ENCODE measurements around the gene ALOX5AP. TPM values are rescaled to one million over a fixed set of nuclear protein-coding genes. Genes with fewer than 3 reads are reported as not detected.
A peak's percentile ranks its signal among the peaks of the same experiment; 100 is the strongest.

Gene ALOX5AP
- total RNA-seq, 1 donor from 2014 or later = 5.7 TPM

- Histone ChIP-seq H3K36me3 (no peaks in the 10 kb centered on the region), H3K4me3 (no peak overlapping the region), H3K9me3 (no peaks in the 10 kb centered on the region), H3K4me1 (peaks cover 0 to 20% of the 10 kb centered on the region in 2 donors), H3K27ac (no peak overlapping the region), H3K27me3 (no peaks in the 10 kb centered on the region)
- intact Hi-C loops (cut with DNase I) = loop anchor here (10.0 kb wide), 1 partner anchor 1205 kb away; the partner anchor contains the start of gene SLC7A1
- TF ChIP-seq, protein P1, sequence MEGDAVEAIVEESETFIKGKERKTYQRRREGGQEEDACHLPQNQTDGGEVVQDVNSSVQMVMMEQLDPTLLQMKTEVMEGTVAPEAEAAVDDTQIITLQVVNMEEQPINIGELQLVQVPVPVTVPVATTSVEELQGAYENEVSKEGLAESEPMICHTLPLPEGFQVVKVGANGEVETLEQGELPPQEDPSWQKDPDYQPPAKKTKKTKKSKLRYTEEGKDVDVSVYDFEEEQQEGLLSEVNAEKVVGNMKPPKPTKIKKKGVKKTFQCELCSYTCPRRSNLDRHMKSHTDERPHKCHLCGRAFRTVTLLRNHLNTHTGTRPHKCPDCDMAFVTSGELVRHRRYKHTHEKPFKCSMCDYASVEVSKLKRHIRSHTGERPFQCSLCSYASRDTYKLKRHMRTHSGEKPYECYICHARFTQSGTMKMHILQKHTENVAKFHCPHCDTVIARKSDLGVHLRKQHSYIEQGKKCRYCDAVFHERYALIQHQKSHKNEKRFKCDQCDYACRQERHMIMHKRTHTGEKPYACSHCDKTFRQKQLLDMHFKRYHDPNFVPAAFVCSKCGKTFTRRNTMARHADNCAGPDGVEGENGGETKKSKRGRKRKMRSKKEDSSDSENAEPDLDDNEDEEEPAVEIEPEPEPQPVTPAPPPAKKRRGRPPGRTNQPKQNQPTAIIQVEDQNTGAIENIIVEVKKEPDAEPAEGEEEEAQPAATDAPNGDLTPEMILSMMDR (IDR thresholded peaks at IDR 0.05) = no peak
- DNase-seq (ENCODE audit: low spot score in 2 of 2) = no peak
These were observed 64.0 kb downstream of the ALOX5AP start for GRCh38 chr13:30799356-30799824.

- intact Hi-C loops (cut with DNase I) = loop anchor here (5.0 kb wide), 5 partner anchors 58 to 668 kb away; partner anchors contain the start of gene MEDAG
- Histone ChIP-seq H3K36me3 (no peaks in the 10 kb centered on the region), H3K9me3 (no peaks in the 10 kb centered on the region), H3K4me1 (peaks cover 0 to 20% of the 10 kb centered on the region in 2 donors), H3K27me3 (no peaks in the 10 kb centered on the region), H3K27ac (no peak overlapping the region), H3K4me3 (no peak overlapping the region)
- no peak for DNase-seq (ENCODE audit: low spot score in 2 of 2)
- TF ChIP-seq, protein P1 (IDR thresholded peaks at IDR 0.05) = no peak
These were observed 64.8 kb downstream of the ALOX5AP start for GRCh38 chr13:30800107-30800506.

DNA sequence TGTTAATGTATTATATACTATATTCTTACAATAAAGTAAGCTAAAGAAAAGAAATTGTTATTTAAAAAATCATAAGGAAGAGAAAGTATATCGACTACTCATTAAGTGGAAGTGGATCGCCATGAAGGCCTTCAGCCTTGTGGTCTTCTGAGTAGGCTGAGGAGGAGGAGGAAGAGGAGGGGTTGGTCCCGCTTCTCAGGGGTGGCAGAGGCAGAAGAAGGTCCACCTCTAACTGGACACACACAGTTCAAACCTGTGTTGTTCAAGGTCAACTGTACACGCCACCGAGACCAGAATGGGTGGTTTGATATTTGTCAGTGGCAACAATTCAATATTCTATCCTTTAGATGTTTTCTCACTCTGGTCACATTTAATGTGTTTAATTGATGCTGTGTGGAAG lies 67.2 kb downstream of the ALOX5AP start:
- Histone ChIP-seq H3K9me3 (no peaks in the 10 kb centered on the region), H3K27ac (peak overlapping the region in 1 of 2 donors; percentile 60), H3K27me3 (no peaks in the 10 kb centered on the region), H3K36me3 (no peaks in the 10 kb centered on the region), H3K4me1 (peaks cover 0 to 13% of the 10 kb centered on the region in 2 donors), H3K4me3 (peak overlapping the region; percentile 43 to 54)
- DNase-seq (ENCODE audit: low spot score in 2 of 2) = no peak
- intact Hi-C loops (cut with DNase I) = loop anchor here (2.0 to 5.0 kb wide), 7 partner anchors 60 to 670 kb away; partner anchors contain the start of gene MEDAG
- TF ChIP-seq, protein P1 (IDR thresholded peaks at IDR 0.05) = no peak

DNA sequence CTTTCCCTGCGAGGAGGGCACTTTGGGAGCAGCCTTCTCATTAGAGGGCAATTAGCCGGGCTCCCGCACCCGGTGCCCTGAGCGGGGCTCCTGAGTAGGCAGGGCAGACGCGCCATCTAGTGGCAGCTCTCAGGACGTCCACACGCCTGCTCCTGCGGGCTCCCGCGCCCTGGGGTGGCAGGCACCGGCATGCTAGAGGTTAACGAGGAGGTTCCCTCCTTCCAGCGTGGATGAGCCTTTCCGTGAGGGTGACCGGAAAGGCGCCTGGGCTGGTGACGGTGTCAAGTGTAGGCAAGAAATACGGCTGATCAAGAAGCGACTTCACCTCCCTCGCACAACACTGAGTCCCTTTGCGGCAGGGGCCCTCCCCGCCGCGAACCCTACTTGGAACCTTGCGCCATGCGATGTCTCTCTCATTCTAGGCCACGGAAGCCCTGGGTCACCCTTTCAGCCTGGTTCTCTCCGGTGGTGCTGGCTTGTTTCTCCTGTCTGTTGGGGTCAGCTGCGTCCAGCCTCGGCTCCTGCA lies 67.7 kb downstream of the ALOX5AP start:
- peak overlapping the region; percentile 43 to 54 for H3K4me3 ChIP-seq

DNA sequence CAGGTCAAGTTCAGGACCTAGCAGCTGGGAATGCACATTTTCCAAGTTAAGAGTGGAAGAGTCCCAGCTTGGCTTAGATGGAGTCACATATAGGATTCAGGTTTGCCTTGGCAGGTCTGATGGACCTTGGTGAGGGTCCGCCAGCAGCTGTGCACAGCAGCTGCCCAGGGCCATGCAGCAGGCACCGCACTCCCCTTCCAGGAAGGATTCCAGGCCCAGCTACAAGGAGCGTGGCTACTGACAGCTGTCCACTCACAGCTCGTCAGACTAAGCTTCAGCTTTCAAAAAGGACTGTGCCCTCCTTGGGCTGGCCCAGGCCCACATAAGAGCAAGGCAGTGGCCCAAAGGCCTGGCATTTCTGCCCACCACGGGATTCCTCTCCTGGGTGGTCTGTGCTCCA lies 68.4 kb downstream of the ALOX5AP start:
- TF ChIP-seq, protein P1 (IDR thresholded peaks at IDR 0.05) = no peak
- H3K27ac ChIP-seq = peak overlapping the region in 1 of 2 donors; percentile 60
- no peaks in the 10 kb centered on the region for H3K36me3 ChIP-seq
- no peaks in the 10 kb centered on the region for H3K27me3 ChIP-seq
- intact Hi-C loops (cut with DNase I) = loop anchor here (1.0 to 5.0 kb wide), 9 partner anchors 61 to 671 kb away; partner anchors contain the start of genes MEDAG and USPL1
- no peak for DNase-seq (ENCODE audit: low spot score in 2 of 2)
- H3K4me3 ChIP-seq = peak overlapping the region; percentile 43 to 54
- H3K4me1 ChIP-seq = peaks cover 0 to 13% of the 10 kb centered on the region in 2 donors
- no peaks in the 10 kb centered on the region for H3K9me3 ChIP-seq

More for the DNA sequence above, 67.7 kb downstream of the ALOX5AP start:
- Histone ChIP-seq H3K27me3 (no peaks in the 10 kb centered on the region), H3K27ac (peak overlapping the region in 1 of 2 donors; percentile 60), H3K4me1 (peaks cover 0 to 13% of the 10 kb centered on the region in 2 donors), H3K36me3 (no peaks in the 10 kb centered on the region), H3K9me3 (no peaks in the 10 kb centered on the region)
- TF ChIP-seq, protein P1 (IDR thresholded peaks at IDR 0.05) = peak; percentile 89 to 97 (median 91)
- intact Hi-C loops (cut with DNase I) = loop anchor here (1.0 to 5.0 kb wide), 8 partner anchors 61 to 671 kb away; partner anchors contain the start of gene MEDAG
- peak; percentile 47 to 95 for DNase-seq (ENCODE audit: low spot score in 2 of 2)
